H1 (cell line): Measurements from ENCODE around the gene MEDAG. TPM values are rescaled to one million over a fixed set of nuclear protein-coding genes. Genes with fewer than 3 reads are reported as not detected.
A peak's percentile ranks its signal among the peaks of the same experiment; 100 is the strongest.

Experiments
- CTCF ChIA-PET: fragments of 300-600 bp; sonication (Branson Sonifier 250); formaldehyde crosslinking; loops from one replicate; lab custom pipeline; 2021; ENCODE audit not compliant: partially characterized antibody; lab: Charles Lee
- POLR2A ChIA-PET: fragments of 300-600 bp; sonication (Branson Sonifier 250); formaldehyde crosslinking; loops from one replicate; lab custom pipeline; 2021; ENCODE audit warnings: inconsistent platforms; ENCODE audit not compliant: partially characterized antibody; lab: Charles Lee
- DNase-seq, 2 experiments: peaks; one replicate each; pipeline versions ENCODE4 v3.0.0 to v3.0.0-alpha.2; 2010 to 2022; ENCODE audit warnings: low spot score in 2 of 2, low read depth in 1 of 2, mixed read lengths in 1 of 2
- FAIRE-seq: peaks from 2 replicates; lab custom pipeline; 2011; peaks lifted over from hg19 to GRCh38; lab: Jason Lieb, UNC
- H2AFZ ChIP-seq: 2 replicates; pipeline ENCODE4 v1.8.1; 2012; ENCODE audit warnings: low read length, inconsistent platforms
- H2AK5ac ChIP-seq: 2 replicates; pipeline ENCODE4 v1.6.1; 2013; ENCODE audit warnings: low read depth, low read length
- H2BK120ac ChIP-seq: replicated peaks from 2 replicates; pipeline ENCODE3; 2013; ENCODE audit warnings: low read depth, low read length, inconsistent platforms
- H2BK12ac ChIP-seq: 2 replicates; pipeline ENCODE4 v1.6.1; 2013; ENCODE audit warnings: low read depth, low read length
- H2BK15ac ChIP-seq: 2 replicates; pipeline ENCODE4 v1.6.1; 2013; ENCODE audit warnings: low read length
- H2BK20ac ChIP-seq: 2 replicates; pipeline ENCODE4 v1.6.1; 2013; ENCODE audit warnings: low read length
- H2BK5ac ChIP-seq: 2 replicates; pipeline ENCODE4 v1.6.1; 2013; ENCODE audit warnings: low read depth, low read length
- H3K14ac ChIP-seq: 2 replicates; pipeline ENCODE4 v1.6.1; 2013; ENCODE audit warnings: inconsistent platforms; ENCODE audit not compliant: insufficient read length
- H3K18ac ChIP-seq: 2 replicates; pipeline ENCODE4 v1.6.1; 2013; ENCODE audit warnings: low read length; ENCODE audit errors: extremely low read depth
- H3K23ac ChIP-seq: 2 replicates; pipeline ENCODE4 v1.6.1; 2013; ENCODE audit warnings: inconsistent platforms; ENCODE audit not compliant: insufficient read length
- H3K23me2 ChIP-seq: 2 replicates; pipeline ENCODE4 v1.6.1; 2013; ENCODE audit warnings: low read depth, low read length
- H3K27ac ChIP-seq: 2 replicates; pipeline ENCODE4 v1.6.1; 2011; ENCODE audit warnings: low read depth, low read length, inconsistent platforms
- H3K27me3 ChIP-seq, 4 experiments: replicated peaks in 1 of 4; 1 replicate in 1 of 4; 2 replicates in 3 of 4; pipeline versions ENCODE4 v1.6.1 to v1.8.1; 2011 to 2013; ENCODE audit warnings: low read length in 3 of 4, mild to moderate bottlenecking in 3 of 4, inconsistent platforms in 2 of 4, mixed read lengths in 2 of 4, moderate library complexity in 1 of 4; ENCODE audit not compliant: control insufficient read depth in 3 of 4, insufficient read depth in 3 of 4; ENCODE audit errors: extremely low read depth in 1 of 4
- H3K36me3 ChIP-seq, 4 experiments: 2 replicates each; pipeline versions ENCODE4 v1.6.1 to v1.8.1; 2011 to 2013; ENCODE audit warnings: mild to moderate bottlenecking in 4 of 4, low read length in 3 of 4, moderate library complexity in 2 of 4, control low read depth in 1 of 4, inconsistent platforms in 1 of 4; ENCODE audit not compliant: insufficient read depth in 4 of 4, control insufficient read depth in 2 of 4
- H3K4ac ChIP-seq: replicated peaks from 2 replicates; pipeline ENCODE3; 2013; ENCODE audit warnings: low read length, low read depth, mixed read lengths, inconsistent platforms; ENCODE audit not compliant: insufficient read length
- H3K4me1 ChIP-seq, 4 experiments: replicated peaks in 1 of 4; 1 replicate in 1 of 4; 2 replicates in 3 of 4; pipeline versions ENCODE4 v1.6.1 to v1.8.1; 2011 to 2013; ENCODE audit warnings: low read length in 3 of 4, inconsistent platforms in 2 of 4, mixed read lengths in 1 of 4; ENCODE audit not compliant: insufficient read depth in 4 of 4, control insufficient read depth in 3 of 4
- H3K4me2 ChIP-seq, 2 experiments: 2 replicates each; pipeline versions ENCODE4 v1.6.1 to v1.8.1; 2011 to 2013; ENCODE audit warnings: low read depth in 2 of 2, low read length in 2 of 2, control low read depth in 1 of 2, inconsistent platforms in 1 of 2, mild to moderate bottlenecking in 1 of 2; ENCODE audit not compliant: insufficient read depth in 1 of 2
- H3K4me3 ChIP-seq, 4 experiments: fragments of 200-600, 300-600 bp in 1 of 4; sonication (generic), shearing (Covaris generic), sonication (Bioruptor Twin) in 1 of 4; 2 replicates each; pipeline versions ENCODE4 v1.5.1 to v1.8.1; 2011 to 2016; ENCODE audit warnings: low read length in 4 of 4, low read depth in 3 of 4, control low read depth in 2 of 4, inconsistent platforms in 2 of 4, mild to moderate bottlenecking in 2 of 4, mixed read lengths in 1 of 4, moderate library complexity in 1 of 4; ENCODE audit not compliant: insufficient read depth in 2 of 4; ENCODE audit errors: extremely low read depth in 1 of 4
- H3K56ac ChIP-seq: replicated peaks from 2 replicates; pipeline ENCODE3; 2013; ENCODE audit warnings: low read depth, mild to moderate bottlenecking, mixed read lengths, low read length, inconsistent platforms; ENCODE audit not compliant: insufficient read length
- H3K79me1 ChIP-seq: 2 replicates; pipeline ENCODE4 v1.6.1; 2013; ENCODE audit warnings: low read depth, low read length, control low read depth
- H3K79me2 ChIP-seq, 2 experiments: 2 replicates each; pipeline versions ENCODE4 v1.6.1 to v1.8.1; 2012 to 2013; ENCODE audit warnings: low read length in 2 of 2, mild to moderate bottlenecking in 2 of 2, inconsistent platforms in 1 of 2; ENCODE audit not compliant: insufficient read depth in 2 of 2, control insufficient read depth in 1 of 2
- H3K9ac ChIP-seq, 4 experiments: replicated peaks in 1 of 4; 1 replicate in 1 of 4; 2 replicates in 3 of 4; pipeline versions ENCODE4 v1.6.1 to v1.8.1; 2011 to 2013; ENCODE audit warnings: low read depth in 3 of 4, low read length in 3 of 4, control low read depth in 2 of 4, mild to moderate bottlenecking in 2 of 4, moderate library complexity in 2 of 4, inconsistent platforms in 1 of 4; ENCODE audit errors: extremely low read depth in 1 of 4
- H3K9me3 ChIP-seq, 2 experiments: 2 replicates each; pipeline versions ENCODE4 v1.6.1 to v1.8.1; 2012 to 2013; ENCODE audit warnings: mild to moderate bottlenecking in 2 of 2, moderate library complexity in 2 of 2, control low read depth in 1 of 2, inconsistent platforms in 1 of 2, low read depth in 1 of 2, low read length in 1 of 2, mixed read lengths in 1 of 2; ENCODE audit not compliant: insufficient read depth in 2 of 2
- H4K20me1 ChIP-seq, 2 experiments: replicated peaks in 1 of 2; 2 replicates each; pipeline versions ENCODE3 to v1.8.1; 2011 to 2013; ENCODE audit warnings: inconsistent platforms in 2 of 2, low read length in 2 of 2, mild to moderate bottlenecking in 1 of 2; ENCODE audit not compliant: insufficient read depth in 2 of 2, control insufficient read depth in 1 of 2
- H4K5ac ChIP-seq: 2 replicates; pipeline ENCODE4 v1.6.1; 2013; ENCODE audit warnings: low read length, low read depth, mixed read lengths, inconsistent platforms; ENCODE audit not compliant: insufficient read length
- H4K8ac ChIP-seq: 2 replicates; pipeline ENCODE4 v1.8.0; 2013; ENCODE audit warnings: mild to moderate bottlenecking, moderate library complexity, low read length, inconsistent platforms; ENCODE audit not compliant: insufficient read depth; ENCODE audit errors: extremely low read depth
- H4K91ac ChIP-seq: replicated peaks from 2 replicates; pipeline ENCODE3; 2013; ENCODE audit warnings: low read length, mixed read lengths, inconsistent platforms; ENCODE audit not compliant: insufficient read length
- RAD21 ChIP-seq, 2 experiments: IDR thresholded peaks in 1 of 2; conservative IDR thresholded peaks in 1 of 2; 2 replicates each; pipeline ENCODE4 v1.6.1; 2011; ENCODE audit warnings: low read depth in 2 of 2, low read length in 2 of 2, improper control_type of control experiment in 1 of 2, inconsistent platforms in 1 of 2, mild to moderate bottlenecking in 1 of 2, moderate library complexity in 1 of 2
- SP4 ChIP-seq: IDR thresholded peaks from 2 replicates; pipeline ENCODE4 v1.6.1; 2012; ENCODE audit warnings: low read length, inconsistent platforms
- TAF1 ChIP-seq: IDR thresholded peaks from 2 replicates; pipeline ENCODE4 v1.6.1; 2011; ENCODE audit warnings: mild to moderate bottlenecking, low read depth, low read length
- WGBS, 2 experiments: shearing (Covaris generic) in 1 of 2; methylation state at CpG; one replicate each; pipeline versions ENCODE4 v1.1.6 to v1.1.7; 2013 to 2015; ENCODE audit warnings: low lambda C conversion rate in 2 of 2, mixed read lengths in 2 of 2, inconsistent platforms in 1 of 2, low coverage in 1 of 2, missing lambda C conversion rate in 1 of 2; ENCODE audit not compliant: insufficient replicate concordance in 2 of 2, insufficient coverage in 1 of 2, insufficient read length in 1 of 2; ENCODE audit errors: extremely low coverage in 1 of 2, missing lambda C conversion rate in 1 of 2; 5-methylcytosine and 5-hydroxymethylcytosine counted together
- polyA plus RNA-seq, 7 experiments: library from polyadenylated mRNA; depleted of rRNA in 3 of 7; stranded (reverse) in 5 of 7; unstranded in 2 of 7; fragments of >200 nt in 5 of 7; fragments of 200-250 nt in 2 of 7; gene quantifications; 1 replicate in 5 of 7; 2 replicates in 1 of 7; 4 replicates in 1 of 7; pipeline versions ENCODE4 v1.2.1 to v1.2.3, GENCODE V29; 2011 to 2013; ENCODE audit warnings: missing spikeins in 2 of 7, mixed read lengths in 2 of 7
- total RNA-seq: library from RNA; stranded (reverse); fragmentation: NEBNext Ultra II Directional; extraction: Animal tissue kit (Norgen Biotek cat#: 25700); gene quantifications from 2 replicates; pipeline ENCODE4 v1.2.1, GENCODE V29; 2021
- TF ChIP-seq, protein P1 (sequence below), 3 experiments: IDR thresholded peaks; 1 replicate in 2 of 3; 2 replicates in 1 of 3; pipeline versions ENCODE4 v1.5.1 to v1.6.1; 2011; ENCODE audit warnings: low read length in 3 of 3, mild to moderate bottlenecking in 3 of 3, inconsistent platforms in 2 of 3, low read depth in 1 of 3, moderate library complexity in 1 of 3; ENCODE audit not compliant: insufficient read depth in 1 of 3; ENCODE audit errors: control extremely low read depth in 1 of 3

The MEDAG gene
- total and polyA plus RNA-seq, 2 of the 8 experiments (the other 6 are each of a cell fraction or from before 2014, with no cell fraction given) = 2.1 to 3.1 TPM

DNA sequence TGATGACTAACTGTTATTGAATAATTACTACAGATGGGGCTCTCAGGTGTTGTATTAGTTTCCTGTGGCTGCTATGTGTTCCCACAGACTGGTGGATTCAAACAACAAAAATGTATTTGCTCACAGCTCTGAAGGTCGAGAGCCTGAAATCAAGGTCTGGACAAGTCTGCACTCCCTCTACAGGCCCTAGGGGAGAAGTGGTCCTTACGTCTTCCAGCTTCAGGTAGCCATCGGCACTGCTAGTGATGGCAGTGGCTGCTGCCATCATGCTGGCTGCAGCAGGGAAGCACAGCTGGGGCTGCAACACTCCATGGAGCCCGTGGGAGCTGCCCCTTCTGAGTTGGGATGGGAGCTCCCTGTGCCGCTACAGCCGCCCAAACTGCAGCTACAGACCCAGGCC lies 28.3 kb downstream of the MEDAG start:
- FAIRE-seq = peak; percentile 76

More for the DNA sequence above, 28.3 kb downstream of the MEDAG start:
- H3K79me1 ChIP-seq = no peaks in the 10 kb centered on the region
- H3K27ac ChIP-seq = no peak overlapping the region
- WGBS, 2 experiments = 74% methylated on average over 6 of the region's 6 CpGs; no CpG with 5 or more reads in 1 of the 2 experiments
- H3K18ac ChIP-seq = no peak overlapping the region
- H3K9me3 ChIP-seq = no peaks in the 10 kb centered on the region
- no peaks in the 10 kb centered on the region for H3K79me2 ChIP-seq
- H2BK5ac ChIP-seq = no peak overlapping the region
- TF ChIP-seq TAF1 (no peak), SP4 (no peak), RAD21 (IDR thresholded peaks at IDR 0.05 in 1 of 2, conservative IDR thresholded peaks at IDR 0.05 in 1 of 2; ENCODE audit: low read depth in 2 of 2, low read length in 2 of 2) (peak; percentile 28 to 53; a peak in 3 of 4 replicates)
- TF ChIP-seq, protein P1, sequence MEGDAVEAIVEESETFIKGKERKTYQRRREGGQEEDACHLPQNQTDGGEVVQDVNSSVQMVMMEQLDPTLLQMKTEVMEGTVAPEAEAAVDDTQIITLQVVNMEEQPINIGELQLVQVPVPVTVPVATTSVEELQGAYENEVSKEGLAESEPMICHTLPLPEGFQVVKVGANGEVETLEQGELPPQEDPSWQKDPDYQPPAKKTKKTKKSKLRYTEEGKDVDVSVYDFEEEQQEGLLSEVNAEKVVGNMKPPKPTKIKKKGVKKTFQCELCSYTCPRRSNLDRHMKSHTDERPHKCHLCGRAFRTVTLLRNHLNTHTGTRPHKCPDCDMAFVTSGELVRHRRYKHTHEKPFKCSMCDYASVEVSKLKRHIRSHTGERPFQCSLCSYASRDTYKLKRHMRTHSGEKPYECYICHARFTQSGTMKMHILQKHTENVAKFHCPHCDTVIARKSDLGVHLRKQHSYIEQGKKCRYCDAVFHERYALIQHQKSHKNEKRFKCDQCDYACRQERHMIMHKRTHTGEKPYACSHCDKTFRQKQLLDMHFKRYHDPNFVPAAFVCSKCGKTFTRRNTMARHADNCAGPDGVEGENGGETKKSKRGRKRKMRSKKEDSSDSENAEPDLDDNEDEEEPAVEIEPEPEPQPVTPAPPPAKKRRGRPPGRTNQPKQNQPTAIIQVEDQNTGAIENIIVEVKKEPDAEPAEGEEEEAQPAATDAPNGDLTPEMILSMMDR (IDR thresholded peaks at IDR 0.05; ENCODE audit: control extremely low read depth in 1 of 3, insufficient read depth in 1 of 3, low read depth in 1 of 3, low read length in 3 of 3) = peak; percentile 53 to 73 (median 61)
- no peak overlapping the region for H4K91ac ChIP-seq
- H3K9ac ChIP-seq = no peak overlapping the region
- no peak overlapping the region for H3K23ac ChIP-seq
- H4K8ac ChIP-seq = no peak overlapping the region
- H4K20me1 ChIP-seq = no peaks in the 10 kb centered on the region
- no peak overlapping the region for H2AK5ac ChIP-seq
- no peak overlapping the region for H3K14ac ChIP-seq
- peaks cover 2 to 9% (median 6%) of the 10 kb centered on the region in 4 experiments for H3K27me3 ChIP-seq
- H2BK120ac ChIP-seq = no peak overlapping the region
- H2BK15ac ChIP-seq = no peak overlapping the region
- H2BK20ac ChIP-seq = no peak overlapping the region
- POLR2A ChIA-PET = no interaction called here
- peaks cover 4% of the 10 kb centered on the region; the same call in 1 of the 2 replicates for H3K23me2 ChIP-seq
- no peaks in the 10 kb centered on the region for H3K36me3 ChIP-seq
- H2AFZ ChIP-seq = peak overlapping the region; percentile 60; the same call in 1 of the 2 replicates
- DNase-seq = no peak
- no peak overlapping the region for H3K4ac ChIP-seq
- no peak overlapping the region for H4K5ac ChIP-seq
- H3K4me2 ChIP-seq = no peak overlapping the region
- H3K56ac ChIP-seq = no peak overlapping the region
- H3K4me3 ChIP-seq = no peak overlapping the region
- no peak overlapping the region for H2BK12ac ChIP-seq
- CTCF ChIA-PET = interaction anchor here (0.7 to 4.6 kb wide), 23 partner anchors 12 to 139 kb away, joined by 3 to 22 read pairs (median 4); no protein-coding TSS in a partner anchor
- peaks cover 0 to 3% (median 3%) of the 10 kb centered on the region in 4 experiments; a peak in 3 of 7 replicates for H3K4me1 ChIP-seq
